Activated CD4-positive, alpha-beta T cell treated with anti-CD3 and anti-CD28 coated beads, Interleukin-2, Interleukin-6, amounts not matched to agents 100 ng/mL and 50 ng/mL, durations not matched to agents 16 hours and 8 hours (primary cell): ENCODE measurements around the gene SRP68.

Experiments
- DNase-seq: peaks from one replicate; pipeline ENCODE4 v3.0.0-alpha.2; 2020

Gene SRP68

DNA sequence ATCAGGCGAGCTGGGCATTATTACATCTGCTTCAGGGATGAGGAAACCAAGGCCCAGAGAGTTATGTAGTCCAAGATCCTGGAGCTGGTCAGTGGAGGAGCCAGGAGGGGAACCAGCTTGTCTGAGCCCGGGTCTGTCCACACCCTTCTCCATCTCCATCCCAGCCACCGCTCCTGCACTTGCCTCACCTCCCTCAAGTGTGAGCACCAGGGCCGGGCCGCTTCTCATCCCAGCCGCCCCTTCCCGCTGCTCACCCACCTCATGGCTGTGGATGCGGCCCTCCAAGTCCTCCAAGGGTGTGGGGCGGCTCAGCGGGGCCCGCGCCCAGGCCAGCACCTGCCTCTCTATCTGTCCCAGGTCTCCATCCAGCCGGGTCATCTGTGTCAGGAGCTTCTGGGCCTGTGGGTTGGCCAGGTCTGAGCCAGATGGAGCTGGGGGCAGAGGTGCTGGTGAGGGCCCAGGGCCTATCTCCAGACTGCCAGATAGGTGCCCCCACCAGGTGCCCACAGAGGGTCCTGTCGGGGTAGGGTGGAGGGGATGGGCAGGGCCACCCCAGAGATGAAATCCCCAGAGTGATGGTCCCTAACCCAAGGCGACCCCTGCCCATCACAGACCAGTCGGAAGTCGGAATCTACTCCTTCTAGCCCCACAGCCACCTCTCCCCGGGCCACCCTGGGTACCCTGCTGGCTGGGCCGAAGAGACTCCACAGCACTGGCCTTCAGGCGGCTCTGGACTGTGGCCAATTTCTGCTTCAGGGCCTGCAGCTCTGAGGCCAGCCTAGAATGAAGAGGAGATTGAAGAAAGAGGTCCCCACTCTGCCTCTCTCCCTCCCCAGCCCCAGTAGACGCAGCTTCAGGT is 54.6 kb downstream of the SRP68 start:
- no peak for DNase-seq

DNA sequence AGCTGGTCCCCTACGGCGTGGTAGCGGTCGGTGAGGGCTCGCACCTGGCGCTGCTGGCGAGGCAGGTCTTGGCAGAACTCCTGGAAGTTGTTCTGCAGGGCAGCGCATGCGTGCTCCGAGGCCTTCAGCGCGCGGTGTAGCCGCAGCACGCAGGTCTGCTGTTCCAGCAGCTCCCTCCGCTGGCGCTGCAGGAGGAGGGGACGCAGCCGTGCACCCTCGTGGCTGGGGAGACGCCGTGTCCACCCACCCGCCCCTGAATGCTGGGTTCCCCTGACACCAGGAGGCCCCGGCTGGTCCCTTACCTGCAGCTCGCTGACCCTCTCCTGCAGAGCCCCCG is 57.4 kb downstream of the SRP68 start:
- no peak for DNase-seq

DNA sequence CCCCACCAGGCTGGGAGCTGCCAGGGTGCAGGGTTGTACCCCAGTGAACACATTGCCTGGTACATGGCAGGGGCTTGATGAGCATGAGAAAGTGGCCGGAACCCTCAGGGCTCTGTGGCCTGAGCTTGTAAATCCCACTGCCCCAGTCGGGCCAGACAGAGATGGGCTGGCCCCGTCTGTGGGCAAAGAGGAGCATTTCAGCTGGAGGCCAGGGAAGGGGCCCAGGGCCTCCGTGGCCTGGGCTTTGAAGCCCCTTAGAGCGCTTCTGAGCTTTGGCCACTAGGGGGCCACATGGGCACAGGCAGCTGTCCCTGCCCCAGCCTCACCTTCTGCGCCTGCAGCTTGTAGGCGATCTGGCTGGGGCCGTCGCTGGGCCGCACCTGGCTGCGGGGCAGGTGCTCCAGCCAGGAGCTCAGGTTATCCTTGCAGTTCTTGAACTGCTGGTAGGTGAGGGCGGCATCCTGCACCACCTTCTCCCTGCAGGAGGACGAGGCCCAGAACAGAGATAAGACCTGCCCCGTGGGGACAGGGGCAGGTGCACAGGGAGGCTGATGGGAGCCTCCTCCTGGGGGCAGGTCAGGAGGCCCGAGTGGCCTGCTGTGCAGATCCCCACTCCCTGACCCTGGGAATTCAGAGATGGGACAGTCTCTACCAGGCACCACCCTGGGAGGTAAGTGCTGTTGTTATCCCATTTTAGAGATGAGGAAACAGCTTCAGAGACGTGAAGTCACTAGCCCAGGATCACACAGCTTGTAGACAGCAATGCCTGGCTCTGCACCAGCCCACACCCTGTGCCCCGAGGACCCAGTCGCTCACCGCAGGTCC is 58.0 kb downstream of the SRP68 start:
- DNase-seq = peak; percentile 86

DNA sequence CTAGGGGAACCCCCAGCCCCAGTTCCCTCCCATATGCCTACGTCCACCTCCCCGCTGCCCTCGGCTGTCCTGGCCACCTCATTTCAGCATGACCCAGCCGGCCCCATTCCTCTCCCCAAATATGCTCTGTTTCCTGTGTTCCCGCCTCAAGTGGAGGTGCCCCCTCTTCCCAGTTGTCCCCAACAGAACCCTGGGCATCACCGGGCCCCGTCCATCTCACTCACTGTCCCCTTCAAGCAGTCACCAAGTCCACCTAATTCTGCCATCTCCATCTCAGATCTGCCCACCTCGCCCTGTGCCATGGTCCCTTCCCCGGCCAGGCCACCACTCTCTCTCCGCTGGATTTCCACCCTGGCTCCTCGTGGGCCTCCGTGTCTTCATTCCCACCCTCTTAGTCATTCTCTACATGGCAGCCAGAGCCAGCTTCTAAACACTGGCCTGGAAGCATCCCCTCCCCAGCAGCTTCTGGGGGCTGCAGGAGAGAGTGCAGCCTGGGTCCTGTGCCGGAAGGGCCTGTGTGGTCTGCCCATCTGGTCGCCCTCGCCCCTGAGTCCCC is 58.9 kb downstream of the SRP68 start:
- DNase-seq = no peak

DNA sequence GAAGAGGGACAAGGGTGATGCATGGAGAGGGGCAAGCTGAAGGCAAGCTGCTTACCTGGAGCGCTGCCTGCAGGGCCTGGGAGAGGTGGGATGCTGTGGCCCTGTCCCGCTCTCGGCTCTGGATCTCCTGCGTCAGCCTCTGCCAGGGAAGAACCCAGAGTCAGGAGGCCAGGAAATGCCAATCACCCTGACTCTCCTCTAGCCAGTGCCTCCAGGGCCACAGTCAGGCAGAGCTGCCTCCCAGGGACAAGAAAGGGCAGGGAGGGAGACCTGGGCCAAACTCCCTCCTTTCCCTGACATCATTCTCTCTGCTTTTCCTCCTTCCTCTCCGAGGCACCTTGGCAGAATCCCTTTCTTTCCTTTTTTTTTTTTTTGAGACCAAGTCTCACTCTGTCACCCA is 60.4 kb downstream of the SRP68 start:
- DNase-seq = no peak

DNA sequence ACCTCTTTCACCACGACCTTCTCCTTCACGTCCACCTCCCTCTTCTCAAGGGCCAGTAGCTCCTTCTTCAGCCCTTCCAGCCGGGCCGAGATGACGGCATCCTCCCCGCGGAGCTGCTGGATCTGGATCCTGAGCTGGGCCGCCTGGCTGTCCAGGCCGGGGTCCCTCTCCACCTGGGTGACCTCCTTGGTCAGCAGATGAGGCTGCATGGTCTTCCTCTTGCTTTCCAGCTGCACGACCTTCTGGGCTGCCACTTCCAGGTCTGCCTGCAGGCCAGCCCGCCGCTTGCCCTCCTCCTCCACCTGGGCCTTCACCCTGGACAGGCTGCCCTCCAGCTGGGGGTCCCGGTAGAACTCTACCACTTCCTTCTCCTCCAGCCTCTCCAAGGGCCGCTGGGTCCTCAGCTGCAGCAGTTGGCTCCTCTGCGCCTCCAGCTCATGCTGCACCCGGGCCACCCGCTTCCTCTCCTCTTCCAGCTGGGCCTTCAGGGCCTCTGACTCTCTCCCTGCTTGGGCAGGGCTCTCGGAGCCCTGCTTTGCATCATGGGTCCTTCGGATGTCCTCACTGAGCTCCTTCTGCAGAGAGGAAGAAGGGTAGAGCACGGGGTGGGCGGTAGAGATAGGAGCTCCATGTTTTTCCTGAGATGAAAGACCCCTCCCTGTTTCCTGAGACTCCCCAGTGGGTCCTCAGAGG is 62.2 kb downstream of the SRP68 start:
- no peak for DNase-seq

DNA sequence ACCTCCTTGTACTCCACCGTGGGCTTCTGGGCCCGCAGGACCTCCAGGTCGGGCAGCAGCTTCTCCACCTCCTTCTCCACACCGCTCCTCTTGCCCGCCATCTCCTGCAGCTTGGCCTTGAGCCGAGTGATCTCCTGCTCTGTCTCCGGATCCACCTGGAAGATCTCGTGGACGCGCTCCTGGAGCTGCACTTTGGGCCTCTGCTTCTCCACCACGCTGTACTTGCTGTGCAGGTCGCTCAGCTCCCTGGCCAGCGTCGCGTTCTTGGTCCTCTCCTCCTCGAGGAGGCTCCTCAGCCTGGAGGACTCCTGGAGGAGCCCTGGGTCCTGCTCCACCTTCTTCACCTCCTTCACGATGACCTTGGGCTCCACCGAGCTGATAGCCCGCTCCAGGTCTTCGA is 62.9 kb downstream of the SRP68 start:
- DNase-seq = no peak

DNA sequence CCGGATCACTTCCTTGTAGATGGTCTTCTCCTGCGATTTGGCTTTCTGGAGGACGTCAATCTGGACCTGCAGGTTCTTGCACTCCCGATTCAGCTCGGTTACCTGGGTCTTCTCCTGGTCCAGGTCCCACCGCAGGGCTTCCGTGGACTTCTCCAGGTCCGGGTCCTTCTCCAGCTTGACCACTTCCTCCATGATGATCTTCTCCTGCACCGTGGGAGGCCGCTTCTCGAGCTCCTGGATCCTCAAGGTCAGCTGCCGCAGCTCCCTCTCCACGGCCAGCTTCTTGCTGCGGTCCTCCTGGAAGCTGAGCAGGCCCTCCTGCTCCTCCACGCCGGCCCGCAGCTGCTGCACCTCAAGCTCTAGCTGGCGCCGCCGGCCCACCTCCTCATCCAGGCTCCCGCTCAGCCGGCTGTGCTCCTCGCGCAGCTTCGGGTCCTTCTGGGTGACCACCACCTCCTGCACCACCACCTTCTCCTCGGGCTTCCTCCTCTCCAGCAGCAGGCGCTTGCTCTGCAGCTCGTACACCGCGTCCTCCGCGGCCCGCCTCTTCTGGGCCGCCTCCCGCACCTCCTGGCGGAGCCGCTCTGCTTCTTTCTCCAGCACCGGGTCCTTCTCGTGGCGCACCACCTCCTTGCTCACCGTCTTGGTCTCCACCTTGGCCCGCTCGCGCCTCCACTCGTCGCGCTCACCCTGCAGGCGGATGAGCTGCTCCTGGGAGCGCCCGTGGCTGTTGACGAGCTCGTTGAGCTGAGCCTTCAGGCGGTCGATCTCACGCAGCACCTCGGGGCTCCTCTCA is 63.5 kb downstream of the SRP68 start:
- no peak for DNase-seq

DNA sequence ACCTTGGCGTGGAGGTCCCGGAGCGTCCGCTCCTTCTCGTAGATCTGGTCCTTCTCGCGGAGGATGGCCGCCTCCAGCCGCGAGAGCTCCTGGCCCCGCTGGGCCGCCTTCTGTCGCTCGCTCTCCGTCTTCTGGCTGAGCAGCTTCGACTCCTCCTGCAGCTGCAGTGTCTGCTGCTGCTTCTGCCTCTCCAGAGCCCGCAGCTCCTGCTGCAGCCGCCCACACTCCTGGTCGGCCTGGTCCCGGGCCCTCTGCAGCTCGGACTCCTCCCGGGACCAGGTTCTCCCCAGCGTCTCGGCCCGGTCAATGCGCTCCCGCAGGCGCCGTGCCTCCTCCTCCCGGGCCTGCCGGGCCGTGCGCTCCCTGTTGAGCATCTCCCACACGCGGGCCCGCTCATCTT is 64.1 kb downstream of the SRP68 start:
- no peak for DNase-seq

DNA sequence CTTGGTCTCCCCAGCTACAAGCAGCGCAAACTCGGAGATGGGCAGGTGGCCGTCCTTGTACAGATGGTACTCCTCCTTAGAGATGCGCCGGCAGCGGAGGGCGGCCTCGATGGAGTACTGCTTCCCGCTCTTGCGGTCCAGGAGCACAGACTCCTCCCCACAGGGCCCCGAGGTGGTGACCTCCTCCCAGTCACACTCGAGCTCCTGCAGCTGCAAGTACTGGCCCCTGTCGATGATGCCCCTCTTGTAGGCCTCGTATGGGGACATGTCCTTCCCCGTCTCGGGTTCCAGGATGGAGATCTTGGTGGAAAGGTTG is 64.5 kb downstream of the SRP68 start:
- no peak for DNase-seq

DNA sequence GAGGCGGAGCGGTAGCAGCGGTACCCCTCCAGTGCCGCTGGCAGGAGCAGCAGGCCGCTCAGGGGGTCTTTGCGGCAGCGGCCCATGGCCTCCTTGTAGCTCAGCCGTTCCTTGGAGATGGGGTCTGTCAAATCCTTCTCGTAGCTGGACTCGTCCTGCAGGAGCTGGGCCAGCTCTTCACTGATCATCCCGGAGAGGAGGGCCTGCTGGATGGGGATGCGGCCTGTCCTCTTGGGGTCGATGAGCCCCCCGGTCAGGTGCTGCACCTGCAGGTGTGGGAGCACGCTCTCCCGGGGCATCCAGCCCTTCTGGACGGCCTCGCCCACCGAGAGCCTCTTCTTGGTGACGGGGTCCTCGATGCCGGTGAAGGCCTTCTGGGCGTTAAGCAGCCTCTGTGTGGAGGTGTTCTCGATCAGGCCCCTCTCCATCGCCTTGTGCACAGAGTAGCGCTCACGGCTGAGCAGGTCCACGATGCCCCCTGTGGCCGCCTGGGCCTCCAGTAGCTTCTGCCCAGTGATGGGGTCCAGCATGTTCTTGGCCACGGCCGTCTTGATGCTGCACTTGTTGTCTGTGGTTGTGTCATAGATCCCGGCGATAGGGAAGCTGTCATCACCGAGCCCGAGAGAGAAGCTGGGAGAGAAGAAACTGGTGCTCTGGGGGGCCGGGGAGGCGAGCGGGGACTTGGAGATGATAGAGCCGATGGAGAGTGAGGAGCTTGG is 65.0 kb downstream of the SRP68 start:
- DNase-seq = no peak

DNA sequence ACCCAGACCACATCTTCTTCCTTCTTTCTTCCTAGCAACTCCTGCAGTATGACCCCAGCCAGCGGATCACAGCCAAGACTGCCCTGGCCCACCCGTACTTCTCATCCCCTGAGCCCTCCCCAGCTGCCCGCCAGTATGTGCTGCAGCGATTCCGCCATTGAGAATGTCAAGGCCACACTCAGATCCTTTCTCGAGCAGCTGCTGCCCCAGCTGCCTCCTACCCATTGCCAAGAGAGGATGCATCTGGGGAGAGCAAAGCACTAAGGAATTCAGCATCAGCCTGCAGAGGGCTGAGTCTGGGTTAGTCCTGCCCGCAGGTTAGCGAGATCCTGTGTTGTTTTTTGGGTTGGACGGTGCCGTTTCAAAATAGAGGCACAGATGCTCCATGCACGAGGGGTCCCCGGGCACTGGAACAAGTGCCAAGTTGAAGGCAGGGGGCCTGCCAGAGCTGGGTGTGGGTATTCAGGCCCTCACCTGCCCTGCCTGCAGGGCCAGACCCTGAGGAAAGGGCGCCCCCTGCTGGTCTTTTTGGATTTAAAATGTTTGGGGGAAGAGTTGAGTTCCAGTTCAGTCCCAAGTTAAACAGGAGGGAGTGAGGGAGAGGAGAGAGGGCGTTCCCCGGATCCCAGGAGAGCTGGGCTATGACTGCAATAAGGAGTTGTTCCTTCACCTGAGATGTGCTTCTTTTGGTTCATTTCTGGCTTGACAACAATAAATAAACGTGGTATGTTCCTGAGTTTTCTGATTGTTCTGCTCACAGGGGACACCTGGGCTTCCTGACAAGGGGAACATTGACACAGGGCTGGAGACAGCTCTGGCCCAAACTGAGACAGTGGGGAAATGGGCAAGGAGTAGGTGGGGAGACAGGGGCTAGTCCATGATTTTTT is 66.8 kb downstream of the SRP68 start:
- DNase-seq = peak; percentile 88

DNA sequence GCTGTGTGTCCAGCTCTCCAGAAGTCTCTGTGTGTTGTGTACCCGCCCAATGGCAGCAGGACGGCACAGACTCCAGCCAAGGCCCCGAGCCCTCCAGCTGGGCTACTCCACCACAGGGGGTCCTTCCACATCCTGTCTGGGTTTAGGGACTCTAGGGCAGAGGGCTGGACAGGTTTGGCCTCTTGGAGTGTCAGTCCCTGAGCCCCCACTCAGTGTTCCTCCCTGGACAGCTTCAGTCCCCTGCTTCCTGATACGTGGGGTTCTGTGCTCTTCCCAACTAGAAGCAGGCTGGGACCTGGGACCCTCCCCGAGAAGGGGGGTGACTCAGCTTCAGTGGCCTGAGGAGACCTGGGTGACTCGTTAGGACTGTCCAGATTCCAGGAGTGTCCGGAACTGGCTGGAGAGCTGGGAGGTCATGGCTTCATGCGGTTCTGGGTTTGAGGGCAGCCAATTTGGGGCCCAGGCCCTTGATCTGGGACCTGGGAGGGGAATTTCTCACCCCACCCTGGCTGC is 67.5 kb downstream of the SRP68 start:
- DNase-seq = no peak

DNA sequence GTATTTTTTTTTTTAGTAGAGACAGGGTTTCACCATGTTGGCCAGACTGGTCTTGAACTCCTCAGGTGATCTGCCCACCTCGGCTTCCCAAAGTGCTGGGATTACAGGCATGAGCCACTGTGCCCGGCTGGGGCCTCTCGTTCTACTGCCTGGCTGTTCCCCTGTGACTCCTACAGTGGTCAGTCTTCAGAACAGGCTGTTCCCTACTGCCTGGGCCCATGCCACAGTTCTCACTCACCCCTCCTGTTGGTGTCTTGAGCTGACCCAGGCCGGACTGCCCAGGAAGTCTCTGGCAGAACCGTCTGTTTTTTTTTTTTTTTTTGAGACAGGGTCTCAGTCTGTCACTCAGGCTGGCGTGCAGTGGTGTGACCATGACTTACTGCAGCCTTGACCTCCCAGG is 68.4 kb downstream of the SRP68 start:
- no peak for DNase-seq

DNA sequence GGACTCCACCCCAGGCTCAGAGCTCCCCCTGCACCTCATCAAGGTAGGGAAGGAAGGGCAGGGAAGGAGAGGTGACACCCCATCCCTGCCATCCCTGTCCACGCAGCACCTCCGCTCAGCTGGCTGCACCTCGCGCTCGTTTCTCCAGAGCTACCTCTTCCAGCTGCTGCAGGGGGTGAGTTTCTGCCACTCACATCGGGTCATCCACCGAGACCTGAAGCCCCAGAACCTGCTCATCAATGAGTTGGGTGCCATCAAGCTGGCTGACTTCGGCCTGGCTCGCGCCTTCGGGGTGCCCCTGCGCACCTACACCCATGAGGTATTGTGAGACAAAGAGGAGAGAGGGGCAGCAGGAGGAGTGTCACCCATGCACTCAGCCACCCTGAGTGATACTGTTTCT is 70.2 kb downstream of the SRP68 start:
- DNase-seq = no peak

DNA sequence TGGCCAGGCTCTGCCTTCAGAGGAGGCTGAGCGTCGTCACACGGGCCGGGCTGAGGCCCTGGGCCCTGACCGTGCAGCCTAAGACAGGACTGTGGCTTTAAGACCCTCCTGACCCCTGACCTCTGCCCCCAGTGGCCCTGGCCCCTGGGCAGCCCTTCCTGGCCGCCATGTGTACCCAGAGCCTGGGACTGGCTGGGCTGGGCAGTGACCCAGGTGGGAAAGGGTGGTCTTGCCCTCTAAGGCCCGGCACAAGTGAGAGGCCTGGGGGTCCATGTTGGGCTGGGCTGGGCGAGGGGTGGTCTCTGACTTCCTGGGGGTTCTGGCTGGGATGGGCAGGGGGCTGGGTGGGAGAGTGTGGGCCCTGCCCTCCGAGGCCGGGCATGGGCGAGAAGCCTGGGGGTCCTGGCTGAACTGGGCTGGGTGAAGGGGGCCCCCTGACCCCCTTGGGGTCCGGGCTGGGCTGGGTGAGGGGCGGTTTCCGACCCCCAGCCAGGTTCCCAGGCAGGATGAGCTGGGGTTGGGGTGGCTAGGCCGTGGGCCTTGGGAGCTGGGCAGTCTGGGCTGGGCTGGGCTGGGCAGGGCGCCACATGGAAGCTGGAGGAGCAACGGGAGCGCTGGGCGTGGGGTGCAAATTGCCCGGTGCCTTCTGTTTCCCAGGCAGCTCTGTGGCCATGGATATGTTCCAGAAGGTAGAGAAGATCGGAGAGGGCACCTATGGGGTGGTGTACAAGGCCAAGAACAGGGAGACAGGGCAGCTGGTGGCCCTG is 71.4 kb downstream of the SRP68 start, which contains the start of gene CDK3:
CDK3 (plus strand) TSS at position 101 of the 767 bp plus-strand sequence; CDS start at position 672, 571 bp downstream.
- no peak for DNase-seq

DNA sequence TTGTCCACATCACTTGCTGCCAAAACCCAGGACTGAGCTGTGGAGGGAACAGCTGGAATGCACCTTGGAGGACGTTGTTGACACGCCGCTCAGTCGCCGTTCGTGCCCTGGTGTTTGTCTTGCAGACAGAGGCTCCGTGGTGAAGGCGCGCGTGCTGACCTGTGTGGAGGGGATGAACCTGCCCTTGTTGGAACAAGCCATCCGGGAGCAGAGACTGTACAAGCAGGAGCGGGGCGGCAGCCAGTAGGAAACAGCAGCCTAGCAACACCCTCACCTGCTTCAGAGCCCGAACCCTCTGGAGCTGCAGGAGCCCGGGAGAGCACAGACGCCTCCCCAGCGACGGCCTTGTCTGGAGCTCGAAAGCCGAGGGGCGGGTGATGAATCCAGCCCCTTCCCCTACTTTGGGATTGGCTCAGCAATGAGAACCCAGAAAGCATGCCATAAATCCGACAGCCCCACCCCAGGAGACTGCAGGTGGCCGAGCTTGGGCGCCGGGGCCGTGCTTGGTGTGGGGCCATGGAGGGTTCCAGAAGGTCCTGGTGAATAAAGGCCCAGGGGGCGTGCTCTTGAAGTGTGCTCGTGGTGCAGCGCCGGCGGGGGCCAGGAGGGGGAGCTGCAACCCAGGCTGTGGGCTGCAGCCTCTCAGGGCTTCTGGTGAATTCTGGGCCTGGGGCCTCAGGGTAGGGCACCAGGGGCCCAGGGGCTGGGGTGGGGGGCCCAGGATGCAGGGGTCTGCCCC is 72.1 kb downstream of the SRP68 start:
- peak; percentile 80 for DNase-seq

DNA sequence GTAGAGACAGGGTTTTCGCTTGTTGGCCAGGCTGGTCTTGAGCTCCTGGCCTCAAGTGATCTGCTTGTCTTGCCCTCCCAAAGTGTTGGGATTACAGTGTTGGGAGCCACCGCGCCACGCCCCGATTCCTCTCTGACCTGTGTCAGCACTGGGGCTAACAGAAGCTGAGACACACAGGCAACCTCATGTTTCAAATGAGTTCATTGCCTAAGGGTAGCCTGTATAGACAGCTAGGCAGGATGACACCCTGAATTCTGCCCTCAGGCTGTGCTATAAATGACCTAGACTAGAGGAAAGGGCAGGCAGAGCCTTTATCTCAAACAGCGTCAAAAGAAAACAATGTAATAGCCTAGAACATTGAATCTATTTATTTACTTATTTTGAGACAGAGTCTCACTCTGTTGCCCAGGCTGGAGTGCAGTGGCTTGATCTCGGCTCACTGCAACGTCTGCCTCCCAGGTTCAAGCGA is 74.0 kb downstream of the SRP68 start:
- DNase-seq = no peak
